Measurements from ENCODE around the gene ANKRD23.
A peak's percentile ranks its signal among the peaks of the same experiment; 100 is the strongest.

ANKRD23 gene

DNA sequence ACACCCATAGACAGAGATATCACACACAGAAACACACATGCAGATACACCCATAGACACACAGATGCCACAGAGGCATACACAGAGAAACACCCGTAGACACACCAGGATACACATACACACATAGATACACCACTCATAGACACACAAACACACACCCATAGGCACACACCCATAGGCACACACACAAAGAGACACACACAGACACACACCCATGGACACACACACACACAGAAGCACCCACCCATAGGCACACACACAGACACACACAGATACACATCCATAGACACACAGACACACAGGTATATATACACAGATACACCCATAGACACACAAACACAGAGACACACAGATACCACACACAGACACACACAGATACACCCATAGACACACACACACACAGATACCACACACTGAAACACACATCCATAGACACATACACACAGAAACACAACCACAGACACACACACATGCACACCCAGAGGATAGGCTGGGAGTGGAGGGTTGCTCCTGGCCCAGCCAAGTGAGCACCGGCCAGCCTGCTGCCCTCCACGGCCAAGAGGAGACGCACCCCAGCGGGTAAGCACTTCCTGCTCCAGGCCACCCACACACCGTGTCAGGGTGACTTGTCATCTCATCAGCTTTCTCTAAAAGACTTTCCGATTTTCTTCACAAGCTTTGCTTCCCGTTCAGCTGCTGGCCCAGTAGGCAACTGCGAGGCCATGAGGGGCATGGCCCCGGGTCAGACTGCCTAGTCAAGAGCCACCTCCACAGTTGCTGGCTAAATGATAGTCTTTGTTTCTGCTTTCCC, 41.8 kb downstream of the ANKRD23 start:
- Mint-ChIP-seq H3K4me1 (peaks cover 5% of the 10 kb centered on the region), H3K9me3 (no peaks in the 10 kb centered on the region), H3K4me3 (no peak overlapping the region), H3K27ac (peak overlapping the region in 1 of 3 experiments; percentile 0), H3K36me3 (ENCODE audit: low read depth) (peaks cover 15% of the 10 kb centered on the region), H3K27me3 (ENCODE audit: low read depth) (no peaks in the 10 kb centered on the region)
- TF ChIP-seq, protein P1, sequence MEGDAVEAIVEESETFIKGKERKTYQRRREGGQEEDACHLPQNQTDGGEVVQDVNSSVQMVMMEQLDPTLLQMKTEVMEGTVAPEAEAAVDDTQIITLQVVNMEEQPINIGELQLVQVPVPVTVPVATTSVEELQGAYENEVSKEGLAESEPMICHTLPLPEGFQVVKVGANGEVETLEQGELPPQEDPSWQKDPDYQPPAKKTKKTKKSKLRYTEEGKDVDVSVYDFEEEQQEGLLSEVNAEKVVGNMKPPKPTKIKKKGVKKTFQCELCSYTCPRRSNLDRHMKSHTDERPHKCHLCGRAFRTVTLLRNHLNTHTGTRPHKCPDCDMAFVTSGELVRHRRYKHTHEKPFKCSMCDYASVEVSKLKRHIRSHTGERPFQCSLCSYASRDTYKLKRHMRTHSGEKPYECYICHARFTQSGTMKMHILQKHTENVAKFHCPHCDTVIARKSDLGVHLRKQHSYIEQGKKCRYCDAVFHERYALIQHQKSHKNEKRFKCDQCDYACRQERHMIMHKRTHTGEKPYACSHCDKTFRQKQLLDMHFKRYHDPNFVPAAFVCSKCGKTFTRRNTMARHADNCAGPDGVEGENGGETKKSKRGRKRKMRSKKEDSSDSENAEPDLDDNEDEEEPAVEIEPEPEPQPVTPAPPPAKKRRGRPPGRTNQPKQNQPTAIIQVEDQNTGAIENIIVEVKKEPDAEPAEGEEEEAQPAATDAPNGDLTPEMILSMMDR (IDR thresholded peaks at IDR 0.05; ENCODE audit: unreplicated experiment in 3 of 3) = no peak

DNA sequence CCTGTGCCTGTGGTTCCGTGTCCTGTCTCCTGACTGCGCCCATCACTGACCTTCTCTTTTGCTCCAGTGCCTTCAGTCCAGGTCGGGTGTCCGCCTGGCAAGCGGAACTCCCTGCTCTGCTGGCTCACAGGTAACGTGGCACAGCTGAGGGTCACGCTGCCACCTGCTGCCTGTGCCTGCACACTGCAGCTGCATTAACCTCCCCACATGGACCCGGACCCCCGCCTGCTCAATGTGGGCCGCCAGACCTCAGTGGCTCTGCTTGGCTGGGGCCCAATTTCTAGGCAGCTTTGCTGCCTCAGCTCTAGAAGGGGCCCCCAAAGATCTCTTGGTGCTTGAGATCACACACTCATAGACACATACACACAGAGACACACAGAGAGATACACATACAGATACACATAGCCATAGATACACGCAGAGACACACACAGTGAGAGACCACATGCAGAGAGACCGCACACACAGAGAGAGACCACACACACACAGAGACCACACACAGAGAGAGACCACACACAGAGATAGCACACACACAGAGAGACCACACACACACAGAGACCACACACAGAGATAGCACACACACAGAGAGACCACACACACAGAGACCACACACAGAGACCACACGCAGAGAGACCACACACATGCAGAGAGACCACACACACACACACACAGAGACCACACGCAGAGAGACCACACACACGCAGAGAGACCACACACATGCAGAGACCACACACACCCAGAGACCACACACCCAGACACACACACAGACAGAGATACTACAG, 42.6 kb downstream of the ANKRD23 start:
- Mint-ChIP-seq H3K27ac (no peak overlapping the region), H3K4me3 (no peak overlapping the region), H3K9me3 (no peaks in the 10 kb centered on the region), H3K4me1 (peaks cover under 1% of the 10 kb centered on the region), H3K27me3 (ENCODE audit: low read depth) (no peaks in the 10 kb centered on the region), H3K36me3 (ENCODE audit: low read depth) (peaks cover 10% of the 10 kb centered on the region)
- TF ChIP-seq, protein P1 (IDR thresholded peaks at IDR 0.05; ENCODE audit: unreplicated experiment in 3 of 3) = peak; percentile 78 to 84 (median 82)

DNA sequence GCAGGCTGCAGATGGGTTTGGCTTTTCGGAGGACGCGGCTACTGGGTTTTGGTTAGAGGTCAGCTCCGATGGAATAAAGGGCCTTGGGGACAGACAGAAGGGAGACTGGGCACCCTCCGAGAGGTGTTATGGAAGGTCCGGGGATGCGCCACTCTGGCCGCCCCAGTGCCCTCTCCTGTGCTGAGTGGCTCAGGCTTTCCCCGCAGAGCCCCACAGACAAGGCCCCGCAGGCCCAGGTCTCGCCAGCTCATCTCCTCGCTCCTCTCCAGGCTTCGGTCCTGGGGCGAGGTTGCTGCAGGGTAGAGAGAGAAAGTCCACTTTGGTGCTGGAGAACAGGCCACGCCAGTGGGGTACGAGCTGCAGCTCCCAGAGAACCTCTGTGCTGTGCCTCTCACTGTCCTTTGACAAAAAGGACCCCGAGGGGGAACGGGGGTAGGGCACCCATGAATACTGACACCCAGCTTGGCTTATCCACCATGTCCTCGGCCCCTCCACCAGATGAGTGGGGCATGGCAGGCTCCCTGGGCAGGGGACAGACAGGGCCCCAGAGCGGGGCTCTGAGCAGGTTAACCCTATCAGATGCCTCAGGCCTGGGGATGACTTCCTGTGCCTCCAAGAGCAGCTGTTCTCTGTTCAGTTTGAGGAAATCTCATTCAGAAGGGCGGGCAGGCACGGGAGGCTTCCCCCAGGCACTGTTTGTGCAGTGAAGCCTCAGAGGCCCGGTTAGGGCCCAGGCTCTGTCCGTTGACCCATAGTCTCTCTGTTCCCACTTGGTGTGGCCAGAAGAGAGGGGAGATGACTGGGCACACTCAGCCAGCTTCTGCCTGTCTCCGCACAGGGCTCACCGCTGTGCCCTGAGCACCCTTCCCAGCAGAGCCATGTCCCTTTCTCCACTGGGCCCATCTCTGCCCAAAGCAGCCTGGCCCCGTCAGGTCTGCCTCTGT, 43.5 kb downstream of the ANKRD23 start:
- no peaks in the 10 kb centered on the region for H3K9me3 Mint-ChIP-seq
- H3K27me3 Mint-ChIP-seq (ENCODE audit: low read depth) = no peaks in the 10 kb centered on the region
- H3K4me3 Mint-ChIP-seq = no peak overlapping the region
- TF ChIP-seq, protein P1 (IDR thresholded peaks at IDR 0.05; ENCODE audit: unreplicated experiment in 3 of 3) = no peak
- peak overlapping the region in 1 of 3 experiments; percentile 38 for H3K27ac Mint-ChIP-seq
- H3K36me3 Mint-ChIP-seq (ENCODE audit: low read depth) = peaks cover 8% of the 10 kb centered on the region
- no peaks in the 10 kb centered on the region for H3K4me1 Mint-ChIP-seq

DNA sequence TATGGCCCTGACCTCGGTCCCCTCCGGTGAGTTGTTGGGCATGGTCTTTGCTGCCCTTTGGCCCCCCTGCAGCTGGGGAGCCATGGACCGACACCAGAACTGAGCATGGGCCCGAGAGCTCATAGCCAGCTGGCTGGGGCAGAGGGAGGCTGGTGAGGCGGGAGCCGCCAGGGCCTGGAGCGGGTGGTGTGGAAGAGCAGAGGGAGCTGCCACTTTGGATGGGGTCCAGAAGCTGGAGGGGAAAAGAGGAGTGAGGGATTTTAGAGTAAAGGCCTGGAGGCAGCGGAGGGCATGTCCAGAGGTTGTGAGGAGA, 44.2 kb downstream of the ANKRD23 start:
- H3K4me1 Mint-ChIP-seq = no peaks in the 10 kb centered on the region
- H3K27me3 Mint-ChIP-seq (ENCODE audit: low read depth) = no peaks in the 10 kb centered on the region
- TF ChIP-seq, protein P1 (IDR thresholded peaks at IDR 0.05; ENCODE audit: unreplicated experiment in 3 of 3) = no peak
- H3K27ac Mint-ChIP-seq = peak overlapping the region in 1 of 3 experiments; percentile 38
- no peak overlapping the region for H3K4me3 Mint-ChIP-seq
- H3K36me3 Mint-ChIP-seq (ENCODE audit: low read depth) = peaks cover 8% of the 10 kb centered on the region
- no peaks in the 10 kb centered on the region for H3K9me3 Mint-ChIP-seq

- Mint-ChIP-seq H3K9me3 (no peaks in the 10 kb centered on the region), H3K4me1 (no peaks in the 10 kb centered on the region), H3K27me3 (ENCODE audit: low read depth) (no peaks in the 10 kb centered on the region), H3K27ac (no peak overlapping the region), H3K36me3 (ENCODE audit: low read depth) (peaks cover 8% of the 10 kb centered on the region), H3K4me3 (no peak overlapping the region)
- TF ChIP-seq, protein P1 (IDR thresholded peaks at IDR 0.05; ENCODE audit: unreplicated experiment in 3 of 3) = no peak
These were observed 44.8 kb downstream of the ANKRD23 start for GRCh38 chr2:96798733-96799622.

Measured in nephron (organoid).